Rectal smooth muscle tissue (tissue), 1 donor: ENCODE measurements around the gene CENPH.
"Not testable (repeated sequence)": the region's sequence is repeated elsewhere in the genome, so short reads cannot be mapped to it uniquely, and the experiment has no call there.

Source experiments
- H3K27ac ChIP-seq: one replicate; pipeline ENCODE4 v1.7.0; 2013; ENCODE audit warnings: low read depth, low read length, inconsistent platforms
- H3K27me3 ChIP-seq: one replicate; pipeline ENCODE4 v1.7.0; 2013; ENCODE audit warnings: low read length; ENCODE audit not compliant: control insufficient read depth, insufficient read depth
- H3K36me3 ChIP-seq: one replicate; pipeline ENCODE4 v1.7.0; 2013; ENCODE audit warnings: low read length; ENCODE audit not compliant: control insufficient read depth, insufficient read depth
- H3K4me1 ChIP-seq: one replicate; pipeline ENCODE4 v1.7.0; 2013; ENCODE audit warnings: low read length; ENCODE audit not compliant: control insufficient read depth, insufficient read depth
- H3K4me3 ChIP-seq: one replicate; pipeline ENCODE4 v1.7.0; 2013; ENCODE audit warnings: low read length
- H3K9ac ChIP-seq: one replicate; pipeline ENCODE4 v1.7.0; 2013; ENCODE audit warnings: low read length

Gene CENPH

GRCh38 chr5:69213513-69214215, 24.3 kb downstream of the CENPH start:
- Histone ChIP-seq H3K27me3 (no peaks in the 10 kb centered on the region), H3K4me3 (no peak overlapping the region), H3K36me3 (no peaks in the 10 kb centered on the region), H3K27ac (no peak overlapping the region), H3K4me1 (peaks cover 2% of the 10 kb centered on the region), H3K9ac (no peak overlapping the region)

- no peaks in the 10 kb centered on the region for H3K27me3 ChIP-seq
- H3K4me3 ChIP-seq, result peak overlapping the region; percentile 100
- peaks cover 8% of the 10 kb centered on the region for H3K4me1 ChIP-seq
- no peaks in the 10 kb centered on the region for H3K36me3 ChIP-seq
- peak overlapping the region; percentile 91 for H3K27ac ChIP-seq
- no peak overlapping the region for H3K9ac ChIP-seq
Measured at GRCh38 chr5:69217151-69217511, 27.7 kb downstream of the CENPH start.

- H3K9ac ChIP-seq, result peak overlapping the region; percentile 72
- peak overlapping the region; percentile 100 for H3K4me3 ChIP-seq
- peaks cover 8% of the 10 kb centered on the region for H3K4me1 ChIP-seq
- H3K36me3 ChIP-seq, result no peaks in the 10 kb centered on the region
- H3K27ac ChIP-seq, result peak overlapping the region; percentile 91
- H3K27me3 ChIP-seq, result no peaks in the 10 kb centered on the region
Measured at GRCh38 chr5:69217548-69218526, 28.5 kb downstream of the CENPH start.

GRCh38 chr5:69219939-69220338, 30.6 kb downstream of the CENPH start:
- Histone ChIP-seq H3K4me1 (peaks cover 8% of the 10 kb centered on the region), H3K27me3 (no peaks in the 10 kb centered on the region), H3K4me3 (no peak overlapping the region), H3K27ac (no peak overlapping the region), H3K36me3 (no peaks in the 10 kb centered on the region), H3K9ac (no peak overlapping the region)

GRCh38 chr5:69220371-69220770, 31.0 kb downstream of the CENPH start:
- not testable (repeated sequence) for H3K27ac ChIP-seq, H3K27me3 ChIP-seq, H3K4me1 ChIP-seq, H3K4me3 ChIP-seq, H3K9ac ChIP-seq, H3K36me3 ChIP-seq

- H3K9ac ChIP-seq, H3K4me3 ChIP-seq, H3K27me3 ChIP-seq, H3K27ac ChIP-seq, H3K4me1 ChIP-seq, H3K36me3 ChIP-seq: not testable (repeated sequence)
Measured at GRCh38 chr5:69220833-69221232, 31.4 kb downstream of the CENPH start.

GRCh38 chr5:69224520-69224919, 35.1 kb downstream of the CENPH start:
- no peak overlapping the region for H3K9ac ChIP-seq
- H3K4me1 ChIP-seq, result no peaks in the 10 kb centered on the region
- H3K36me3 ChIP-seq, result peaks cover 6% of the 10 kb centered on the region
- no peaks in the 10 kb centered on the region for H3K27me3 ChIP-seq
- no peak overlapping the region for H3K27ac ChIP-seq
- H3K4me3 ChIP-seq, result no peak overlapping the region

GRCh38 chr5:69225860-69226259, 36.5 kb downstream of the CENPH start:
- Histone ChIP-seq H3K27me3 (no peaks in the 10 kb centered on the region), H3K36me3 (peaks cover 8% of the 10 kb centered on the region), H3K4me3 (no peak overlapping the region), H3K27ac (no peak overlapping the region), H3K9ac (no peak overlapping the region), H3K4me1 (no peaks in the 10 kb centered on the region)

- Histone ChIP-seq H3K27me3 (no peaks in the 10 kb centered on the region), H3K4me1 (no peaks in the 10 kb centered on the region), H3K9ac (no peak overlapping the region), H3K4me3 (no peak overlapping the region), H3K36me3 (peaks cover 8% of the 10 kb centered on the region), H3K27ac (no peak overlapping the region)
Measured at GRCh38 chr5:69230181-69230580, 40.8 kb downstream of the CENPH start.

- Histone ChIP-seq H3K4me3 (no peak overlapping the region), H3K9ac (no peak overlapping the region), H3K36me3 (peaks cover 8% of the 10 kb centered on the region), H3K27me3 (no peaks in the 10 kb centered on the region), H3K4me1 (no peaks in the 10 kb centered on the region), H3K27ac (no peak overlapping the region)
Measured at GRCh38 chr5:69231281-69231680, 41.9 kb downstream of the CENPH start.

GRCh38 chr5:69231851-69232250, 42.5 kb downstream of the CENPH start:
- Histone ChIP-seq H3K4me3 (no peak overlapping the region), H3K27ac (no peak overlapping the region), H3K36me3 (peaks cover 7% of the 10 kb centered on the region), H3K27me3 (no peaks in the 10 kb centered on the region), H3K9ac (no peak overlapping the region), H3K4me1 (no peaks in the 10 kb centered on the region)

GRCh38 chr5:69234457-69235268, 45.3 kb downstream of the CENPH start, which contains the start of gene CDK7:
TSS of gene CDK7 (plus strand) at chr5:69234886. CDS start at chr5:69234976, 90 bp downstream.
- H3K4me1 ChIP-seq, result no peaks in the 10 kb centered on the region
- peak within 1 kb of the TSS; percentile 97 for H3K4me3 ChIP-seq
- H3K27me3 ChIP-seq, result no peaks in the 10 kb centered on the region
- peak within 1 kb of the TSS; percentile 76 for H3K27ac ChIP-seq
- H3K9ac ChIP-seq, result peak within 1 kb of the TSS; percentile 72
- peaks cover 2% of the 10 kb centered on the region for H3K36me3 ChIP-seq
